ENCODE results near the gene EAPP.

EAPP gene

GRCh38 chr14:34466691-34467090 is 72.8 kb downstream of the EAPP start:
- DNase-seq (ENCODE audit: insufficient read length) (no peak), FAIRE-seq (no peak)
- TF ChIP-seq POLR2A (IDR thresholded peaks at IDR 0.05; ENCODE audit: low read depth, low read length) (no peak), TAF1 (IDR thresholded peaks at IDR 0.05; ENCODE audit: borderline replicate concordance, low read depth, low read length) (no peak), POLR2AphosphoS5 (IDR thresholded peaks at IDR 0.05; ENCODE audit: low read depth, low read length) (no peak)

All from GM12892 (cell line).